Upper lobe of left lung (tissue), 6 donors: ENCODE measurements around the gene GRAP. TPM values are rescaled to one million over a fixed set of nuclear protein-coding genes. Genes with fewer than 3 reads are reported as not detected.
A peak's percentile ranks its signal among the peaks of the same experiment; 100 is the strongest.

ENCODE experiments used
- ATAC-seq, 2 donors: fragments of 200-7000 bp; cut with Tn5 transposase; one replicate each; pipeline ENCODE4 v1.9.1; 2022; ENCODE audit warnings: mild to moderate bottlenecking in 2 of 2, moderate library complexity in 2 of 2; ENCODE audit not compliant: low FRiP score in 2 of 2
- DNase-seq, 2 donors: peaks; one replicate each; pipeline ENCODE4 v3.0.0-alpha.2; 2019 to 2020
- H3K27ac ChIP-seq, 4 donors: fragments of 200-600 bp; sonication (generic); one replicate each; pipeline ENCODE4 v1.5.1; 2016 to 2019
- H3K27me3 ChIP-seq, 4 donors: fragments of 200-600 bp; sonication (generic); one replicate each; pipeline ENCODE4 v1.5.1; 2017 to 2019
- H3K36me3 ChIP-seq, 4 donors: fragments of 200-600 bp; sonication (generic); one replicate each; pipeline ENCODE4 v1.5.1; 2016 to 2019
- H3K4me1 ChIP-seq, 4 donors: fragments of 200-600 bp; sonication (generic); one replicate each; pipeline ENCODE4 v1.5.1; 2018 to 2019
- H3K4me3 ChIP-seq, 4 donors: fragments of 200-600 bp; sonication (generic); one replicate each; pipeline ENCODE4 v1.5.1; 2017 to 2019; ENCODE audit warnings: mild to moderate bottlenecking in 2 of 4, moderate library complexity in 1 of 4
- H3K9me3 ChIP-seq, 4 donors: fragments of 200-600 bp; sonication (generic); one replicate each; pipeline ENCODE4 v1.5.1; 2018 to 2019
- CTCF ChIP-seq, 6 experiments: fragments of 450-650 bp in 4 of 6; fragments of 200-600 bp in 2 of 6; sonication (generic) in 2 of 6; IDR thresholded peaks; one replicate each; pipeline ENCODE4 v1.5.1; 2016 to 2019; ENCODE audit warnings: antibody characterized with exemption in 6 of 6
- EP300 ChIP-seq, 4 donors: sonication (generic); formaldehyde crosslinking; IDR thresholded peaks; one replicate each; pipeline ENCODE4 v1.5.1; 2017; ENCODE audit warnings: antibody characterized with exemption in 4 of 4, control low read depth in 2 of 4
- POLR2A ChIP-seq, 4 donors: fragments of 450-650 bp; IDR thresholded peaks; one replicate each; pipeline ENCODE4 v1.5.1; 2016 to 2017; ENCODE audit warnings: antibody characterized with exemption in 4 of 4, mild to moderate bottlenecking in 2 of 4
- POLR2AphosphoS5 ChIP-seq, 2 donors: sonication (generic); formaldehyde crosslinking; IDR thresholded peaks; one replicate each; pipeline ENCODE4 v1.5.1; 2017; ENCODE audit warnings: antibody characterized with exemption in 2 of 2
- WGBS, 2 donors: methylation state at CpG; one replicate each; pipeline ENCODE4 v1.1.5; 2017 to 2018; 5-methylcytosine and 5-hydroxymethylcytosine counted together
- total RNA-seq, 6 donors: library from RNA; depleted of rRNA in 4 of 6; stranded (reverse); fragments of >200 nt in 4 of 6; gene quantifications; one replicate each; pipeline versions ENCODE4 v1.1.0 to v1.2.1, GENCODE V29; 2016 to 2021
- donor health status: DM: no; HTN: no; CAD: no; lungs with moderate emphysema.
- donor health status: DM: no; HTN: yes; CAD: no; lungs with severe emphysema.

The GRAP gene
- total RNA-seq, 6 donors from 2014 or later = 3.1 to 11.3 (median 4.8) TPM

GRCh38 chr17:18985475-18985874, 61.3 kb downstream of the GRAP start:
- TF ChIP-seq CTCF (IDR thresholded peaks at IDR 0.05) (no peak), POLR2AphosphoS5 (IDR thresholded peaks at IDR 0.05) (no peak), EP300 (IDR thresholded peaks at IDR 0.05) (no peak)
- WGBS, 2 donors = 88 to 89% methylated on average over 6 to 9 of the region's 9 CpGs
- H3K4me1 ChIP-seq = peaks cover 0 to 16% (median 6%) of the 10 kb centered on the region in 4 donors
- DNase-seq (no peak), ATAC-seq (no peak)
- no peaks in the 10 kb centered on the region for H3K9me3 ChIP-seq
- H3K36me3 ChIP-seq = no peaks in the 10 kb centered on the region
- no peaks in the 10 kb centered on the region for H3K27me3 ChIP-seq
- no peak overlapping the region for H3K4me3 ChIP-seq
- no peak overlapping the region for H3K27ac ChIP-seq

- peaks cover 0 to 16% (median 6%) of the 10 kb centered on the region in 4 donors for H3K4me1 ChIP-seq
- no peak overlapping the region for H3K27ac ChIP-seq
- no peaks in the 10 kb centered on the region for H3K36me3 ChIP-seq
- 90 to 91% methylated on average over 18 to 21 of the region's 21 CpGs for WGBS, 2 donors
- no peaks in the 10 kb centered on the region for H3K27me3 ChIP-seq
- H3K9me3 ChIP-seq = no peaks in the 10 kb centered on the region
- DNase-seq = no peak
- H3K4me3 ChIP-seq = no peak overlapping the region
- ATAC-seq = no peak
- TF ChIP-seq POLR2A (IDR thresholded peaks at IDR 0.05) = no peak
- no peak for TF ChIP-seq POLR2AphosphoS5 (IDR thresholded peaks at IDR 0.05)
- no peak for TF ChIP-seq EP300 (IDR thresholded peaks at IDR 0.05)
- no peak for TF ChIP-seq CTCF (IDR thresholded peaks at IDR 0.05)
Observed at GRCh38 chr17:18984273-18985114, 62.3 kb downstream of the GRAP start.

GRCh38 chr17:18981642-18982424, 64.9 kb downstream of the GRAP start:
- DNase-seq = peak in 1 of 2 donors; percentile 78
- no peaks in the 10 kb centered on the region for H3K4me1 ChIP-seq
- peaks cover 0 to 23% (median 11%) of the 10 kb centered on the region in 4 donors for H3K36me3 ChIP-seq
- ATAC-seq = no peak
- TF ChIP-seq POLR2AphosphoS5 (IDR thresholded peaks at IDR 0.05) = no peak
- no peak overlapping the region for H3K27ac ChIP-seq
- H3K9me3 ChIP-seq = no peaks in the 10 kb centered on the region
- no peak overlapping the region for H3K4me3 ChIP-seq
- WGBS, 2 donors = 83 to 92% methylated on average over 10 to 29 of the region's 30 CpGs
- H3K27me3 ChIP-seq = no peaks in the 10 kb centered on the region

GRCh38 chr17:18981335-18981641, 65.5 kb downstream of the GRAP start:
- H3K36me3 ChIP-seq = peaks cover 0 to 26% (median 11%) of the 10 kb centered on the region in 4 donors
- TF ChIP-seq POLR2A (IDR thresholded peaks at IDR 0.05) = no peak
- TF ChIP-seq POLR2AphosphoS5 (IDR thresholded peaks at IDR 0.05) = no peak
- TF ChIP-seq EP300 (IDR thresholded peaks at IDR 0.05) = no peak
- no peak for TF ChIP-seq CTCF (IDR thresholded peaks at IDR 0.05)
- no peak for ATAC-seq
- H3K9me3 ChIP-seq = no peaks in the 10 kb centered on the region
- DNase-seq = no peak
- H3K4me3 ChIP-seq = no peak overlapping the region
- no peaks in the 10 kb centered on the region for H3K4me1 ChIP-seq
- no peaks in the 10 kb centered on the region for H3K27me3 ChIP-seq
- H3K27ac ChIP-seq = no peak overlapping the region
- 96 to 97% methylated on average over 4 to 6 of the region's 6 CpGs for WGBS, 2 donors

- no peak overlapping the region for H3K27ac ChIP-seq
- 89 to 94% methylated on average over 10 to 13 of the region's 13 CpGs for WGBS, 2 donors
- no peak overlapping the region for H3K4me3 ChIP-seq
- no peaks in the 10 kb centered on the region for H3K27me3 ChIP-seq
- peaks cover 0 to 26% (median 11%) of the 10 kb centered on the region in 4 donors for H3K36me3 ChIP-seq
- no peaks in the 10 kb centered on the region for H3K4me1 ChIP-seq
- no peaks in the 10 kb centered on the region for H3K9me3 ChIP-seq
- DNase-seq (no peak), ATAC-seq (no peak)
- TF ChIP-seq CTCF (IDR thresholded peaks at IDR 0.05) (no peak), EP300 (IDR thresholded peaks at IDR 0.05) (no peak), POLR2AphosphoS5 (IDR thresholded peaks at IDR 0.05) (no peak), POLR2A (IDR thresholded peaks at IDR 0.05) (no peak)
Observed at GRCh38 chr17:18980682-18981334, 65.9 kb downstream of the GRAP start.
